ENCODE measurements around the gene RETN.

- no peak for TF ChIP-seq CEBPB (IDR thresholded peaks at IDR 0.05; ENCODE audit: low read depth)
- no peak for TF ChIP-seq RAD21 (IDR thresholded peaks at IDR 0.05; ENCODE audit: low read depth)
Measured at GRCh38 chr19:7645656-7646425, 23.0 kb upstream of the RETN start.
